ENCODE measurements around the gene SHROOM4.

DNA sequence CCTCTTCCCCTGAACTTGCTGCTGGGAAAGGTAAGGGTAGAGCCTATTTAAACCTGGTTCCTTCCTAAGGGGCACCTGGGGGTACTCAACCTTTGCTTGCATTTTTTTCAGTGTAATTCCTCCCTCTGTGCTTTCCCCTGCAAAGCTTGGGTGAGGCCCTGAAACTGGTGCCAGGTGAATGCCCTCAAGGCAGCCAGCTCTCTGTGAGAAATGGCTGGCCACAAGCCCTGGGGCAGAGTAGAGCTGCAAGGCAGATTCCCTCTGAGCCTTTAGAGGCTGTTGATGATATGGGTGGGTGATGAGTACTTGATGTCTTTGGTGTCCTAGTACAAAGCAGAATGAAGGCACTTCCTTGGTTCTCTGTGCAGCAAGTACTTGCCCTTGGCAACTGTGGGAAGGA lies 217.9 kb downstream of the SHROOM4 start:
- TF ChIP-seq, protein P1, sequence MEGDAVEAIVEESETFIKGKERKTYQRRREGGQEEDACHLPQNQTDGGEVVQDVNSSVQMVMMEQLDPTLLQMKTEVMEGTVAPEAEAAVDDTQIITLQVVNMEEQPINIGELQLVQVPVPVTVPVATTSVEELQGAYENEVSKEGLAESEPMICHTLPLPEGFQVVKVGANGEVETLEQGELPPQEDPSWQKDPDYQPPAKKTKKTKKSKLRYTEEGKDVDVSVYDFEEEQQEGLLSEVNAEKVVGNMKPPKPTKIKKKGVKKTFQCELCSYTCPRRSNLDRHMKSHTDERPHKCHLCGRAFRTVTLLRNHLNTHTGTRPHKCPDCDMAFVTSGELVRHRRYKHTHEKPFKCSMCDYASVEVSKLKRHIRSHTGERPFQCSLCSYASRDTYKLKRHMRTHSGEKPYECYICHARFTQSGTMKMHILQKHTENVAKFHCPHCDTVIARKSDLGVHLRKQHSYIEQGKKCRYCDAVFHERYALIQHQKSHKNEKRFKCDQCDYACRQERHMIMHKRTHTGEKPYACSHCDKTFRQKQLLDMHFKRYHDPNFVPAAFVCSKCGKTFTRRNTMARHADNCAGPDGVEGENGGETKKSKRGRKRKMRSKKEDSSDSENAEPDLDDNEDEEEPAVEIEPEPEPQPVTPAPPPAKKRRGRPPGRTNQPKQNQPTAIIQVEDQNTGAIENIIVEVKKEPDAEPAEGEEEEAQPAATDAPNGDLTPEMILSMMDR (IDR thresholded peaks at IDR 0.05) = no peak
- TF ChIP-seq EZH2 (IDR thresholded peaks at IDR 0.05; ENCODE audit: borderline replicate concordance, insufficient read depth, low read depth, low read length, poor library complexity, severe bottlenecking) = no peak
